Stimulated activated CD8-positive, alpha-beta memory T cell treated with anti-CD3 and anti-CD28 coated beads, Interleukin-15, amount 100 ng/mL, for 24 hours (primary cell): ENCODE data around the gene MRPS18A.

ENCODE experiments used
- DNase-seq: peaks from one replicate; pipeline ENCODE4 v3.0.0-alpha.2; 2020; ENCODE audit warnings: low read depth

The MRPS18A gene

DNA sequence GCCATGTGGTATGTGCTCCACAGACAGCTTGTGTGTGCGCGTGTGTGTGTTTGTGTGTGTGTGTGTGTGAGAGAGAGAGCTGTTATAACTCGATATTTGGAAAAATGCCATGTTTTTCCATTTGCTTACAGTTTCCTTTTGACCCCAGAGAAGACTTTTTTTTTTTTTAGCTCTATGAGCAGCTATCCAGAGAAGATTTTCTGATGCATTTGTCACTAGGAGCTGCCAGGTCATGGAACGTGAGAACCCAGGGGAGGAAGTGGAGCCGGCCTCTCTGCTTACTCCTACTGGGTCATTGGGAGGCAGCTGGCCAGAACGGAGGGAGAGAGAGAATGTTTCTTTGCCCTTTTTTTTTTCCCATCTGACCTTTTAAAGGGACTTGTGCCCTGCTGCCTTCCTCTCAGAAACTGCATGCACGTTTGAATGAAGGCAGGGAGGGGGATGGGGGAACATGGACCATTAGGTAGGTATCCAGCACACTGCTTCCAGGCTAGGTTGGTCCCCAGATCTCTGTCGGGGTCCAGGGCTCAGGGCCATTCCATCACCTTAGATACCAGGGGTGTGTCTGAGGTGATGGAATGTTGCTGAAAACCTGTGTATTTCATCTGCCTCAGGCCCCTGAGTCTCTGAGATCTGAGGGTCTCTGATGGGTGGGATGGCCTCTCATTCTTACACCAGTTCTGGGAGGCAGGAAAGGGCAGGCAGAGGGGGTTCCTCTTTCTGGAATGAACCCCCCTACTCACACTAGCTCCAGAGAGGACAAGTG, 11.2 kb upstream of the MRPS18A start:
- DNase-seq, result no peak

DNA sequence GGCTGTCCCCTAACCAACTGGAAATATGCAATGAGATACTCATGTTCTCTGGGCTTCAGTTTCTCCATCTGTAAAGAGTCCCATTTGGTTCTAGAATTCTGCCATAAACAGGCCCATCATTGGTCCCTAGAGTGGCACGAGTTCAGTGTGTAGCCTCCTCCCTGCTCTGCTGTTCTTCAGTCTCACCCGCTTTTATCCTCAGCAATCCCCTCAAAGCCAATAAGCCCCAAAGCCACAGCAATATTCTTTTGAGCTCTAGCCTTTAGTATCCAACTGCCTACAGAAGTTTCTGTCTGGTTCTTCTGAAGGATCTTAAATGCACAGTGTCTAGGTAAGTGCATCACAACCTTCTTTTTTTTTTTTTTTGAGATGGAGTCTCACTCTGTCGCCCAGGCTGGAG, 9.8 kb upstream of the MRPS18A start:
- no peak for DNase-seq

DNA sequence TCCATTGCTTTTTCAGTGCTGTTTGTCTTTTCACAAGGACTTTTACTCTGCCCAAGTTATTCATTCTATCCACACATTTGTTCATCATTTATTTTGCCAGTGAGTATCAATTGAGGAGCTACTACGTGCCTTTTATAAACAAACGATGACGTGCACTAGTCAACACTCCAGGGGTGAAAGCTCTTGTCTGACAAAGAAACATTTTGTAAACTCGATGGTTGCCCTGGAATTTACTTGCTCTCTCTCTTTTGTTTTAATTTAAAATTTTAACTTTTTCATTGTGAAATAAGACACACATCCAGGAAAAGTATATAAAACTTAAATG, 8.3 kb upstream of the MRPS18A start:
- DNase-seq, result no peak

DNA sequence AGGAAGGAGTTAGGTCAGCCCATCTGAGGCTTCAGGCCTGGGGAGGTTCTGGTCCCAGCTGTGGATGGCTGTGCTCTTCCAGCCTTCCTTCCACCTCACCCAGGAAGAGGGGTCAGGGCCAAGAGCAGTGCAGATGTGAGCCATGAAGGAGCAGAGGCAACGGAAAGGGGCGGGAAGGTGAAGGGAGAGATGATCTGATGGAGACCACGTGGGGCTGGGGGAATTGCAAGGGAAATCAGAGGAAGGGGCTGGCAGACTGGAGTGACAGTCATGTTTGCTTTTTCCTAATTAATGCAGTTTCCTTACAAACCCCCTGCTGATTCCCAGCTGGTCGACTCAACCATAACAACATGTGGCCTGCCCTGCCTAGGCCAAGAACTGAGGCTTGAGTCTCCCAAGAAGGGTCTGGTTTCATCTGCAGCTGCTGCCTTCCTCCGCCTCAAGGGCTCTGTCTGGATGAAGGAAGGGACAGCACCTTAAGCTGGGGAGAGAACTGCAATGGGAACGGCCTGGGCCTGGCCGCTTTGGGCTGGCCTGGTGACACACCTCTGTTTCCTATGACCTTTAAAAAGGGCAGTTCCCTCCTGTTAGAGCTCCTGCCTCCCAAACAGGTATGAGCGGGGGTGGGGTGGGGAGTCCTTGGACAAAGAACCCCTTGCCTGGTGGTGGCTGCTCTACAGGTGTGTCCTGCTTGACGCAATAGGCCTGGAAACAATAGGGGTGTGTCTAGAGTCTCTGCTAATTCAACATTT, 7.8 kb upstream of the MRPS18A start:
- no peak for DNase-seq

DNA sequence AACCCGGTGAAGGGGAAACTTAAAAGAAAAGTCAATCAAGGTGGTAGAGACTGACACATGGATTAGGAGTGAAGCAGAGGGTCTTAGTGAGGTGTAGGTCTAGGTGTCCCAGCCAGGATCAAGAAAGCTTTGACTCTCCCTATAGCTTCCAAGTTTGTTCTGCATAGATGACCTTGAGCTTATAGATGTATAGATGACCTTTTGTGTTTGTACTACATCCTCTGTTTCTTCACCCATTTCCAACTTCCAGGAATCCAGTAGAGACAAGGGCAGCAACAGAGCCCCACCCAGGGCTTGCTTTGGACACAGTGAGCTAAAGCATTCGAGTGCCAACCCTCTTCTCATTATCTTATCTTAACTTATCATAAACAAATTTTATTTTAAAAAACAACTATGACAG, 1.8 kb upstream of the MRPS18A start:
- no peak for DNase-seq

DNA sequence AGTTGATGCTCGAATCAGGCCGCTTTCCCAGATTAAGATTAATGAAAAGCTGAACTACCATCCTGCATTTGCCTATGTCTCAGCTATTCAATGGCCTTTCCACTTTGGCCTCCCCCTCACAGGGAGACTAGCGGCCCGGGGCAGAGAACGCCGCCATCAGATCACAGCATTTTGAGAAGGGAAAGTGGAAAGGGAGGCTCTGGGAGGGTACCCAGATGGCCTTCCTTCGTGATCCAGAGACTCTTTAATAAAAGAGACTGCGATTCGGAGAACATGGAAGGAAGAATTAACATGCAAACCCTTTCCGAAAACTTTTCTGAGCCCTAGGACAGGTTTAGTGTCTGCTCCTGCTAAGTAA, 533 bp downstream of the MRPS18A start:
- DNase-seq, result no peak

DNA sequence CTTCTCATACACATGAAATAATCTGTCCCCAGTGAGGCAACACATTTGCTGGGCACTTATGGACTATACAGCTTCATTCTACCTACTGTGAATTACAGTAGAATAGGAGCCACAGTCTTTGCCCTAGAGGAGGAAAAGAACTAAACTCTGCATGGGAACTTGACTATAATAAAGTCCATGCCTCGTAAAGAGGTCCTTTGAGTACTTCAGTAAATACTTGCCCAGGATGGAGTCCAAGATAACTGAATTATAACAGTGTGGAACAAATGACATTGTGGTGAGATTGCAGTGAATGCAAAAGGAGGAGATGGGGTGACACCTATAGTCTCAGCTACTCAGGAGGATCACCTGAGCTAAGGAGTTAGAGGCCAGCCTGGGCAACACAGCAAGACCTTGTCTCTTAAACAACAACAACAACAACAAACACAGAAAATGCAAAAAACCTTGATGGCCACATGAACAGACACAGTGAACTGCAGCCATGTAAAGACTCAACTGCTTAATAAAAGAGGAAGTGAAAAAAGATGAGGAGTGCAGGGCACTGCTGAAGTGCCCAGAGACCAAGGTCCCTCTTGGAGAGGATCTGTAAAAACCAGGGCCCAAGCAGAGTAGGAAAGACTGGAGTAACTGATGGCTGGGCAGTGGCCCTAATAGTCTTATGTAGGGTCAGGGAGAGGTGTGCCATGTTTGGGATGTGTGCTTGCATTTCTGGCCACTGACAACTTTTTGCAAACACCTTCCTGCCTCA, 3.7 kb downstream of the MRPS18A start:
- no peak for DNase-seq

DNA sequence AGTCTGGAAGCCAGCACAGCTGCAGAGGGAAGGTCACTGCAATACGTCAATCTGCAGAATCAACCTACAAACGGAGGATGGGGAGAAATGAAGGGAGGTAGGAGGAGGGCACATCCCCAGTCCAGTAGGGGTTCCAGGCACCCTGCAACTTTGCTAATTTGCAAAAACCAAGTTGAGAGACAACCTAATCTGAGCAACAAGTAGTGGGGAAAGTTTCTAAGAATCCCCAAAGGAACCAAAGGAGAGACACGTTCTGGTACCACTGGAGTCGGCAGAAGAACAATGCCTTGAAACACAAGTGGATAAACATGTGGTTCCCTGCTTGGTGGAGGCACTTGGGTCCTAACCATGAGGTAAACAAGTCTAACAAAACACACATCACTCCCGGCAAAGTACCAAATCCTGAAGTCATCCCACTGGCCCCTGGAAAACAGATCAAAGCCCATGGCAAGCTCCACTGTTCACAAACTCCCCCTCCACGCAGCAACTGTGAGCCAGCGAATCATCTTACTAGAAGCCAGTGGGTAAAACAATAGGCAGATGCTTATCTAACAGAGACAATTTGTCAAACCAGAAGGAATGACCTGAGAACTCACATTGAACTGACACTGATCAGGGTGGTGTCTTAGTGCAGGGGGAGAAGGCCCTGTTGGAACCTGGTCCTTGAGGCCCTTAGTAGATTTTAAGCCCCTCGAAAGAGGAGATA, 4.7 kb downstream of the MRPS18A start:
- DNase-seq, result no peak

DNA sequence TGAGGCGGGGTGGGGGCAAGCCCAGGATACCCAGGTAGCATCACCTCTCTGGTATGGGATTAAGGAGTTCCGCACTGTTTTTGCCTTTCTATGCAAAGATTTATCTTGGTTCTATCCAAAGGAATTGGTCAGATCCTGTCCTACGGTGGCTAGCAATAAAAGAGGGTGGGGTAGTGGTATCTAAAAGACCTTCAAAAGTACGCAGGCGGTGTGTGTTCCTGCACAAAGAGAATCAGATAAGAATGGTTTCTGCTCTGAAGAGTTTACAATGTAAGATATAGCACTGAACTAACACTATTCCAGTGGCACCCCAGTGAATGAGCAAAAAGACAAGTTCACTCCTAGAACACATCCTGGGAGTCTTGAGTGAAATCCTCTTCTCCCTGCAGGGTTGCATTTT, 6.3 kb downstream of the MRPS18A start:
- DNase-seq, result no peak

DNA sequence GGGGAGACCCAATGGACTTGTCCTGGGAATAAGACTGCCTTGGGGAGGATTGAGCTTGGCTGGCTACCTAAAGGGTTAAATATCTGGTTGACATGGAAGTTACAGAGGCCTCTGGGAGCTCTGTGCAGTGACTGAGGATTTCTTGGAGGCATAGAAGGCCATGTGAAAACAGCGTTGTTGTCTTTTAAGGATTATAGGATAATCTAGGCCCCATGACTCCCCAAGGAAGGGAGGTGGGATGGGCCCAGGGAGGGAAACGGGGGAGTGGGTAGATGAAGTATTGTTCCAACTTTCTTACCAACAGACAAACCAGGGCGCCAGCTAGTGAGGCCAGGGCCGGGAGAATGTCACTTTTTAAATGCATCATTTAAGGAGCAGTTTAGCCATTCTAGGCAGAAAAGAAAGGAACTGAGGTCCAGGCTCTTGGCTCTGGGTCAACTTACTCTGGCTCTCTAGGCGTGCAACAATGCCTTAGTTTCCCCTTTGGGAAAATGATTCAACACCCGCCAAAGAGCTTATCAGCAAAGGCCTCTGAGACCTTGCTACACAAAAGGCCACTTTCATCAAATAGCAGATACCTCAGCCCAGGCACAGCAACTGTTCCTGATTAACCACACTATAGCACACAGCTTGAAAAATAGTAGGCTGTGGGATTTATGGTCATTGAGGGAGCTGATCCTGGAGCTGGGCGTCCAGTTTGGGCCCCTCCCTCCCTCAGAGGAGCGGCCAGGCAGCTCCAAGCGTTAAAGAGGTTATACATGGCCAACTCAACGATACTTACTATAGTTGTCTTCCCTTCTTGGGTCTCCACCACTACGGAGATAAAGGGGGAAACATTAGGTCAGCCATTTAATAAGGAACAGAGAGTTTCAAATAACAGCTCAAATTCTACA, 7.0 kb downstream of the MRPS18A start:
- DNase-seq, result no peak

DNA sequence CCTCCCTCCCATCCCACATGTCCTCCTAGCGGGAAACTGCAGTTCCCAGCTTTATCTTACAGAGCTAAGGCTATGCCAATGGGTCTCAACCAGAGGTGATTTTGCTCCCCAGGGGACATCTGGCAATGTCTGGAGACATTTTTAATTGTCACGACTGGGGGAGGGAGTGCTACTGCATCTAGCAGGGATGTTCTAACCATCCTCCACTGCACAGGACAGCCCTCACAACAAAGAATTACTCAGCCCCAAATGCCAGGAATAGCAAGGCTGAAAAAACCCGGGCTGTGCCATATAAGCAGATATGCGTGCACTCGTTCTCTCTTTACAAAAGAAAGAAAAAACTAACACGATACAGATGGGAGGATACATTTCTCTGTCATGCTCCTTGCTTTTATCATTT, 8.5 kb downstream of the MRPS18A start:
- DNase-seq, result no peak

DNA sequence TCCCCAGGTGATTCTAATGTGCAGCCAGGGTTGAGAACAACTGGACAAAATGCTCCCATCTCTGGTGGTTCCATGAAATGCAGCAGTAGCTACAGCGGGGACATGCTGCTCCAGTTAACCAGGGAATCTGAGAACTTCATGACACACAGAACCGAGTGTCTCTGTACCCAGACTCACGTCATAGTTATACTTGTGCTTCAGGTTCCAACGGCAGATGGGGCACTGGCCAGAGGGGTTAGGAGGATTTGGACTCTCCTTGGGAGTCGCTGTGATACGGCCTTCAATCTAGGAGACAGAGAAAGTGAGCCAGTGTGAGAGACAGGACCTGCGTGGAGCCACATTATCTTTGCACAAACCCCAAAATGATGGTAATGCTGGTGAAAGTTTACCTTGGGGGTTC, 9.2 kb downstream of the MRPS18A start:
- no peak for DNase-seq

DNA sequence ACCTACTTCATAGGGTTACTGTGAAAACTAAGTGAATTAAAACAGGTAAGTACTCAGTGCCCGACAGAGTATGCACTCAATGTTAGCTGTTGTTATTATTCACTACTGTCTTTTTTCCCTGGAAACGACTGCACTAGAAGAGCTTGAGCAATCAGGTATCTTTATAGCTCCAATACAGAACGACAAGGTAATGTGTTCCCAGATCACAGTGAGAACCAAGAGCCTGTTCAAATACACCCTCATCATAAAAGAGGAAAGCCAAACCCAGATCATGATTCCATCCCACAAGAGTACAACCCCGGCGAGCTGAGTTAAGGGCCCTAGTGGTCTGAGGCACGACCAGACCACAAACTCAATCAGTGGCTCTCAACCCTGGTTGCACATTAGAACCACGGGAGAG, 9.8 kb downstream of the MRPS18A start:
- no peak for DNase-seq

DNA sequence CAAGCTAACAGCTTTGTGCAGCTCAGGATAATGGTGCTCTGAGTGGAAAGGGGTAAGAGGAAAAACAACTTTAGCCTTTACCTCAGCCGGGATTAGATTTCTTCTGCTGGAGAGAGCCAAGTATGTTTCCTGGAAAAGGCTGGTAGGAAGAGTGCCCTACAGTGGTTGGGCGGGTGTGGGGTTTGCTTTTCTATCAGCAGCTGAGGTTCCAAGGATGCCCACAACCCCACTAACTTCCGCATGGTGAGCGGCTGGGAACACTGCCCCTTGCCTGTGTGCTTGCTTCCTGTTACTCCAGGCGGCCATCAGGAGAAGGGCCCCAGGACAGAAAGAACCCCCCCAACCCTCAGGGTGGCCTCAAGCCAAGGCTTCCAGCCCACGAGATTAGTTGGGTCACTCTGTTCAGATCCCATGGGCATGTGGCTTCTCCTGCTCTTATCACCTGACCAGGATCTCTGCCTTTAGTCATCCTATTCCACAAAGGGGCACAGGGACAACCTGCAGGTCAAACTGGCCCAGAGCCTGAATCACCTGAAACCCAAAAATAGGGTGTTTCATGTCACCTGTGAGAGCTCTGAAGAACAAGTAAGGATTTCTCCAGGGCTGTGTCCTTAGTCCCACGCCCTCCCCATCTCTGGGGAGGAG, 10.5 kb downstream of the MRPS18A start:
- no peak for DNase-seq

DNA sequence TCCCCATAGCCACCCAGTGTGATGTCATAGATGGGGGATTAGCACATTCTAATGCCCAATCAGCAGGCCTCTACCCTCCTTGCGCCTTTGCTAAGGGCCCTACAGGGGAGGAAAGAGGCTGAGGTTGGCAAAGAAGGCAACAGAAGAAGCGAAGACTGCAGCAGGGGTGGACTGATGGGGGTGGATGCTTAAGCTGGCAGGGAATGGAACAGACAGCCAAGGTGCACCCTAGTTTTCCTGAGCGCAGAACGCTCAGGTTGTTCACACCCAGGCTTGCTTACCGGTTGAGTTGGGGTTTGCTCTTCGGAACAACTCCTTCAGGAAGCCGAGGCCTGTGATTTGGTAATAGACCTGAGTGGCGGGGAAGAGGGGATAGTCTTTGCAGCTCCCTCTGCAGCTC, 12.7 kb downstream of the MRPS18A start:
- DNase-seq, result no peak

DNA sequence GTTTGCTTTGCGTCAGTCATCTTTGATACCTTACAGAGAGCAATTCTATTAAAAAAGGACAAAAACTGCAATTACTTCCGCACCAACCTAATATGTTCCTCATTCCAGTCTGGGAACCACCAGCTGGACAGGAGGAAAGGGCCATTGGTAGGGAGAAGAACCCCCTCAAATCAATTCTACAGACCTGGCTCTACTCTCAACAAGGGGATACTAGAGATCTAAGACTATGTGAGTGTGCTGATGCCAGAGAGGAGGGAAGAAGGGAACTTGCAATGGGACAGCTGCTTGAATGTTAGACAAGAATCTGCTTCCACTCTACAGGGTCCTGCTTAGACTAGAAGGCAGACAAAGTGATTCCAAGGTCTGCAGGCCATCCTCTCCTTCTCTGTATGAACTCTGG, 13.3 kb downstream of the MRPS18A start:
- DNase-seq, result no peak

DNA sequence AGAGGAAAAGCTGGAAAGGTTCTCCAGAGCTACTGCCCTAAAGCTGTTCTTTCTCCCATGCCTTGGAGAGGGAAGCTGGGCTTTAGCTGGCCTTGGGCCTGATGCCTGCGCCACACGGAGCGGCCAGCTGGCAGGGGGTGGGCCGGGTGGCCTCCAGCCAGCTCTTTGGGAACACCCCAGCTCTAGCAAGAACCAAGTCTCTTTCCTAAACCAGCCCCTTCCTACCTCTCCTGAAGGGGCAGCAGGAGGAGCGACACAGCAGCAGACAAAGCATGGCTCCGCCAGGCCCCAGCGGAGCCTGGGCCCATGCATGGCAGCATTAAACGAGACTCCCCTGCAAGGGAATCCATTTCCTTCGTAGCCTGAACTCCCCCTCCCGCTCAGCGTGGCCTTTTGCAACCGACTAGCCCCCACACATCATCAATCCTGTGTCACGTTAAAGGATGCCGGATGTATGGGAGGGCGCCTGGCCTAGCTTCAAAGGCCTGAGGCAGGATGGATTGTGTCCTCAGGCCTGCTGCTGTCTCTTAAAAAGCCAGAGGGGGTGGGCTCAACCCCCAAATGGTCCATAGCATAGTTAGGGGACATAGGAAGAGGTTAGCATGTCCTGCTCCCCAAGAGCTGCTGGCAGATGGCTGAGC, 14.0 kb downstream of the MRPS18A start:
- no peak for DNase-seq

DNA sequence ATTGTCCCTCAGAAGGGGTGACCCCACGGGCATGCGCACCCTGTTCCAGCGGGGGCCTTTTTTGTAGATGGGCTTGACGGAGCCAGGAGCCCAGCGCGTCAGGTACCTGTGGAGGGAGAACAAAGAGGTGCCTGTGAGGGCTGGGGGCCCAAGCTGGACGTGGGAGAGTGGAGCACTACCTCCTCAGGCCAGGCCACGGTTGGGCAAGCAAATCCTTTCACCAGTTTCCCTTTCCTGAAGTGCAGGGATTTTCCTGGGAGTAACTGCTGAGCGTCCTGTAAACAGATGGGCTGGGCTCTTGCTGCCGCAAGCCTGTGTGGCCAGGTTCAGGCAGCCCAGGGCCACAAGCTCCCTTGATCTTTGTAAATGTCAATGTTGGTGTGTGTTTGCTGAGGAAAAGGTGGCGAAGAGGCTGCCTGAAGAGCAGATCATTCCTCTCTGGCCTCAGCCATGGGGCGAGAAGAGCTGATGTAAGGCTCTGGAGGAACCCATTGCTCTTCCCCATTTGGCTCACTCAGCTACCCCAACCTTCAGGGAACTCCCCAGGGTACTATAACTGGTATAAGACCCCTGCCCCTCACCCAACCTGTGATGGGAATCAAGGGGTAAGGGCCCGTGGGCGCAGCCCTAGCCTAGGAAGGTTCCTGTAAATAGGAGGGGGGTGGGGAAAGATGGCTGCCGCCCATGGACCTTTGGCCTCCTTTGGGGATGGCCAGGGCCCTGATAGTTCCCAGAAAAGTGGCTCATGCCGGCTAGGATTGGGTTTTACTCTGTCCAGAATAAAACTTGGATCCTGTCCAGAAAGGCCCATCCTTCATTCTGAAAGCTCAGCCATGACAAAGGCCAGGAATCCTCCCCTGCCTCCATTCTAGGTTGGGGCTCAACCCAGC, 15.5 kb downstream of the MRPS18A start:
- no peak for DNase-seq

DNA sequence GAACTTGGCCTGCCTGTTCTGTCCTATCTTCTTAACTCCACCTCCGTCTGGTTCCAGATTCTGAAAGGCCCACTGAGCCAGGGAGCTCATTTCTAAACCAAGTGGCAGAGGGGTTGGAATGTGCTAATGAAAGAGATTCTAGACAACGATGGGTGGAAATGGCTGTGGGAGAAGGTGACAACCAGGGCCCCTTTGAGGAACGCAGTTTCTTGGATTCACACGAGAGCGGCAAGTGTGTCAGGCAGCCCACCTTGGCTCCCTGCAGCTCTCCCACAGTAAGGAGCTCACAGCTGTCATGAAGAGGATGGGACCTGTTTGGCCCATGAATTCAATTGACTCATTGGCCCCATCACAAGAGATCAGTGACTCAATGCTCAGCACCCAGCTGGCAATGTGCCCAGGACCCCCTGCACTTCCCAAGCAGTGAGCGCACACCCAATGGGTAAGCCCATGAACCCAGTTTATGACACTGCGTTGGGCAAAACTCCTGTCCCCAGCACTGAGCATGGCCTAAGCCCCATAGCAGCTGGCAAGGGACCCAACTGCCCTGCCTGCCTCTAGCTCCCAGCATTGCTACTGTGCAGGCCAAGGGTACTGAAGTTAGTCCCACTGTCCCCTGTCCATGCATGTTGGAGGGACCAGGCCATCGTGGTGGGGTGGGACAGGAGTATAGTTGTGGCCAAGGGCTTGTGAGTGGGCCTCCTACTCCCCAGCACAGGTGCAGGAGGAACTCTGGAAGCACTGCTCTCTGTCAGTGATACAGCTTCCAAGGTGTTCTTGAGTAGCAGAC, 16.4 kb downstream of the MRPS18A start:
- DNase-seq, result no peak
